Measurements from ENCODE around the gene FAM193A.

Gene FAM193A

DNA sequence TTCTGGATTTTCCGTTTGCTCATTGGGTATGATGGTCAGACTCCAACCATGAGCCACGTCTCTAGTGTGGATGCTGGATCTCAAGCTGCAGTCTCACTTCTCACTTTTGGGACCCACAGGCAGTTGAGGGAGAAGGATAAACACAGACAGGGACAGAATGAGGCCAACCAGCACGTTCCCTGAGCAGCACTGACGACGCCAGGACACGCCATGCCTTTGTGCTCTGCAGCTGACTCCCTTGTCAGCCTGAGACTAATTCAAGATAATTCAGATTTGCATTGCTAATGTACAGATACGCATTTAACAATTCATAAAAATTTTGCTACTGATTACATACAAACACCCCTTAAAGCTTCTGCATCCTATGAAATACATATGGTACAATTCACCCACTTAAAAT lies 106.5 kb downstream of the FAM193A start:
- TF ChIP-seq CTCF (IDR thresholded peaks at IDR 0.05; ENCODE audit: control extremely low read depth, extremely low read depth, low read depth, missing control alignments): no peak
- ChIA-PET POLR2A (no interaction called here), CTCF (interaction anchor here (1.8 to 2.1 kb wide), 2 partner anchors 9 to 26 kb away, joined by 4 to 7 read pairs; no protein-coding TSS in a partner anchor)
- DNase-seq (ENCODE audit: extremely low spot score): no peak

DNA sequence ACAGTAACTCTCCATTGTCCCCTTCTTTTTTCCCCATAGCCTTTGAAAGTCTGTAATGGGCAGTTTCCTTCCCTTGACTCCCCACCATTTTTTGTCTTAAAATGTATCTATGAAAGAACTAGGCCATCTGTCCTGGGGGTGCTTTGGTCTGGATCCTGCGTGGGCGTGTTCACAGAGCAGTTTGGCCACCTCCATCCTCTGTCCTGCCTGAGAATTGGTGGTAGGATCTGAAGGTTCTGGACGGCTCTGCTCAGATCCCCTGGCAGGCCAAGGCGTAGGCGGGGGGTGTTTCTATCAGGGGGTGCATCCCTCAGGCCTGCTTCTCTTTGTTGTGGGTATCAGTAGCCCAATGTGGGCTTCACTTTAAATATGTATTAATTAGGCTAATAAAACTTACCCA lies 107.1 kb downstream of the FAM193A start:
- TF ChIP-seq CTCF (IDR thresholded peaks at IDR 0.05; ENCODE audit: control extremely low read depth, extremely low read depth, low read depth, missing control alignments): no peak
- ChIA-PET CTCF (interaction anchor here (1.8 to 2.1 kb wide), 2 partner anchors 9 to 27 kb away, joined by 4 to 7 read pairs; no protein-coding TSS in a partner anchor), POLR2A (no interaction called here)

DNA sequence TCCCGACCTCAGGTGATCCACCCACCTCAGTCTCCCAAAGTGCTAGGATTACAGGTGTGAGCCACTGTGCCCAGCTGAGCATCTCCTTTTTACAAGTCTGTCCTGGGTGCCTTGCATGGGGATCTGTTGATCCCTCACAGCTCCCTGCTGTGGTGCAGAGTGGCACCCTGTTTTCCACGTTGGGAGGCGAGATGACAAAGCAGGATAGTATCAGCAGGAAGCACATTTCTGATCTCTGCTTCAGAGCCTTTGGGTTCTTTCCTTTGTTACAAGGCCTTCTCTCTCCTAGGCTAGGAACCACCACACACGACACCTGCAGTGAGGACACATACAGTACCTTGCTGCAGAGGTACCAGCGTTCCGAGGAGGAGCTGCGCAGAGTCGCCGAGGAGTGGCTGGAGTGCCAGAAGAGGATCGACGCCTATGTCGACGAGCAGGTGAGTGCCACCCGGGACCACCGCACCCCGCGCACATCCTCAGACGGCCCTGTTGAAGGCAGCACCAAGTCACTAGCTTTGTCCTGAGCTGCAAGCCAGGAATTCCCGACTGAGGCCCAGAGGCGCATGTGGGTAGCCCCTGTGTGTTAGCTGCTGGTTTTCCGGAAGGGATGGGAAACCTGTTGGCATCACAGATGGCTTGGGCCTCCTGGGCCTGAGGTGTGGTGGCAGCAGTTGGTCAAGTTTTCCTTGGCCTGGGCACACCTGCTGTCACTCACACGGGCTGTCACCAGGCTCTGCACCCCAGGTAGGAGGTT lies 110.1 kb downstream of the FAM193A start:
- CTCF ChIA-PET: interaction anchor here (1.0 to 1.3 kb wide), 3 partner anchors 10 to 15 kb away, joined by 3 to 4 read pairs (median 3); no protein-coding TSS in a partner anchor

More for the DNA sequence above, 107.1 kb downstream of the FAM193A start:
- no peak for DNase-seq (ENCODE audit: extremely low spot score)

DNA sequence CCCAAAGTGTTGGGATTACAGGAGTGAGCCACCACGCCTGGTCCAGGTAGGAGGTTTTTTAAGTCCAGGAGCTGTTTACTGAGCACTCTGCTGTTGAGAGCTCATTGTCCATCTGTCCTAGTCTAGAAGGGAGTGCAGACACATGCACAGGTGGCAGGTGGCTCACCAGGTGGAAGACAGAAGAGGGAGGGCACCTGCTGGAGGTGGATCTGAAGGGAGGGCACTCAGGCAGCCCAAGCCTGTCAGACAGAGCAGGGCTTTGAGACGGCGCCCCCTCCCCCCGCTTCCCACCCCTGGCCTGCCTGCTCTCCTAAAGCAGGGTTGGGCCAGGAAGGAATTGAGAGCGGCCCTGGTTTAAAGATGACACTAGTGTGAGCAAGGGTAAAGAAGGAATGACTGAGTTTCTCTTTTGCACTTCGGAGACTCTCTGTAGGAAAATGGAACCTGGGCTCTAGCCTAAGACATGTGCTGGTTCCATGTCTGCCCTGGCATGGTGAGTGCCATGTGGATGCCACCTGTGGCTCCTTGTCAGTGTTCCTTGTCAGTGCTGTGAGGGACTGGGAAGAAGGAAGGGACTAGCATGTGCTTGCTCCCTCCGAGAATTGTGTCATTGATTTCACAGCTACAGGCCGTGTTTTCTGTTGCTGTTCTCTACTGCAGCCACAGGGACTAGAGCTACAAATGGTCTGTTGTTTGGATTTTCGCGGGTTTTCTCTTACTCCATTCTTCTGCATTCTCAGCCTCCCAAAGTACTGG lies 111.1 kb downstream of the FAM193A start:
- no peak for DNase-seq (ENCODE audit: extremely low spot score)
- CTCF ChIA-PET: interaction anchor here (1.3 kb wide), 1 partner anchor 11 kb away, joined by 3 read pairs; no protein-coding TSS in a partner anchor
- POLR2A ChIA-PET: no interaction called here
- no peak for TF ChIP-seq CTCF (IDR thresholded peaks at IDR 0.05; ENCODE audit: control extremely low read depth, extremely low read depth, low read depth, missing control alignments)

More for the DNA sequence above, 110.1 kb downstream of the FAM193A start:
- no peak for TF ChIP-seq CTCF (IDR thresholded peaks at IDR 0.05; ENCODE audit: control extremely low read depth, extremely low read depth, low read depth, missing control alignments)
- no peak for DNase-seq (ENCODE audit: extremely low spot score)
- POLR2A ChIA-PET: no interaction called here

- POLR2A ChIA-PET: no interaction called here
- CTCF ChIA-PET: no interaction called here
- TF ChIP-seq CTCF (IDR thresholded peaks at IDR 0.05; ENCODE audit: control extremely low read depth, extremely low read depth, low read depth, missing control alignments): no peak
Measured at GRCh38 chr4:2648159-2648814, 111.8 kb downstream of the FAM193A start.

GRCh38 chr4:2649604-2650114 lies 113.2 kb downstream of the FAM193A start:
- POLR2A ChIA-PET: interaction anchor here (0.5 kb wide), 1 partner anchor 946 kb away, joined by 4 read pairs; no protein-coding TSS in a partner anchor
- DNase-seq (ENCODE audit: extremely low spot score): no peak
- CTCF ChIA-PET: interaction anchor here (0.7 to 1.2 kb wide), 2 partner anchors 9 to 11 kb away, joined by 3 read pairs; no protein-coding TSS in a partner anchor
- TF ChIP-seq CTCF (IDR thresholded peaks at IDR 0.05; ENCODE audit: control extremely low read depth, extremely low read depth, low read depth, missing control alignments): no peak

More at GRCh38 chr4:2648159-2648814, 111.8 kb downstream of the FAM193A start:
- no peak for DNase-seq (ENCODE audit: extremely low spot score)

All from GM10248 (cell line).